H9 (cell line): ENCODE data around the gene LZTR1. TPM values are rescaled to one million over a fixed set of nuclear protein-coding genes. Genes with fewer than 3 reads are reported as not detected.
"Not testable (repeated sequence)": the region's sequence is repeated elsewhere in the genome, so short reads cannot be mapped to it uniquely, and the experiment has no call there.

ENCODE experiments used
- DNase-seq: peaks from one replicate; pipeline ENCODE4 v3.0.0-alpha.2; 2017
- H2AFZ ChIP-seq: one replicate; pipeline ENCODE4 v1.6.1; 2013; ENCODE audit warnings: mild to moderate bottlenecking, low read length, control low read depth, moderate library complexity
- H2AK5ac ChIP-seq: 2 replicates; pipeline ENCODE4 v1.6.1; 2013; ENCODE audit warnings: low read length, control low read depth, mixed read lengths; ENCODE audit not compliant: insufficient read length
- H2BK120ac ChIP-seq: one replicate; pipeline ENCODE4 v1.6.1; 2013; ENCODE audit warnings: low read depth, mild to moderate bottlenecking, low read length, control low read depth, inconsistent platforms; ENCODE audit not compliant: poor library complexity, severe bottlenecking
- H2BK12ac ChIP-seq: 2 replicates; pipeline ENCODE4 v1.6.1; 2013; ENCODE audit warnings: low read length, control low read depth, mixed read lengths, low read depth; ENCODE audit not compliant: insufficient read length
- H2BK15ac ChIP-seq: 2 replicates; pipeline ENCODE4 v1.6.1; 2013; ENCODE audit warnings: low read depth, low read length, control low read depth
- H2BK20ac ChIP-seq: one replicate; pipeline ENCODE4 v1.6.1; 2013; ENCODE audit warnings: low read depth, mild to moderate bottlenecking, low read length, control low read depth, inconsistent platforms; ENCODE audit not compliant: poor library complexity, severe bottlenecking
- H2BK5ac ChIP-seq: 2 replicates; pipeline ENCODE4 v1.6.1; 2013; ENCODE audit warnings: low read length, control low read depth, mixed read lengths; ENCODE audit not compliant: insufficient read length
- H3K14ac ChIP-seq: 2 replicates; pipeline ENCODE4 v1.6.1; 2013; ENCODE audit warnings: low read length, control low read depth; ENCODE audit not compliant: insufficient read depth
- H3K18ac ChIP-seq: 2 replicates; pipeline ENCODE4 v1.6.1; 2013; ENCODE audit warnings: low read depth, mild to moderate bottlenecking, mixed read lengths, low read length, control low read depth; ENCODE audit not compliant: insufficient read length
- H3K23ac ChIP-seq: 2 replicates; pipeline ENCODE4 v1.6.1; 2013; ENCODE audit warnings: low read length, control low read depth, mixed read lengths, low read depth; ENCODE audit not compliant: insufficient read length
- H3K23me2 ChIP-seq: 2 replicates; pipeline ENCODE4 v1.6.1; 2013; ENCODE audit warnings: low read depth, mild to moderate bottlenecking, mixed read lengths, low read length, control low read depth; ENCODE audit not compliant: insufficient read length, poor library complexity, severe bottlenecking
- H3K27ac ChIP-seq: 2 replicates; pipeline ENCODE4 v1.5.1; 2013; ENCODE audit warnings: low read length, control low read depth, mixed read lengths, low read depth; ENCODE audit not compliant: insufficient read length
- H3K27me3 ChIP-seq: 2 replicates; pipeline ENCODE4 v1.6.1; 2013; ENCODE audit warnings: low read length, control low read depth, inconsistent platforms; ENCODE audit not compliant: insufficient read depth
- H3K4ac ChIP-seq: 2 replicates; pipeline ENCODE4 v1.6.1; 2013; ENCODE audit warnings: low read depth, mild to moderate bottlenecking, control low read depth, inconsistent platforms, low read length, moderate library complexity
- H3K4me1 ChIP-seq: 2 replicates; pipeline ENCODE4 v1.6.1; 2013; ENCODE audit warnings: low read length, control low read depth, inconsistent platforms; ENCODE audit not compliant: insufficient read depth
- H3K4me2 ChIP-seq: 2 replicates; pipeline ENCODE4 v1.6.1; 2013; ENCODE audit warnings: low read length, control low read depth, mixed read lengths; ENCODE audit not compliant: insufficient read length, insufficient read depth
- H3K56ac ChIP-seq: 2 replicates; pipeline ENCODE4 v1.6.1; 2013; ENCODE audit warnings: low read depth, mild to moderate bottlenecking, mixed read lengths, low read length, control low read depth; ENCODE audit not compliant: insufficient read length
- H3K79me1 ChIP-seq: 2 replicates; pipeline ENCODE4 v1.6.1; 2013; ENCODE audit warnings: low read depth, mild to moderate bottlenecking, moderate library complexity, low read length, control low read depth, inconsistent platforms; ENCODE audit not compliant: insufficient read depth, poor library complexity, severe bottlenecking
- H3K79me2 ChIP-seq: 2 replicates; pipeline ENCODE4 v1.6.1; 2013; ENCODE audit warnings: low read length, control low read depth, inconsistent platforms; ENCODE audit not compliant: insufficient read depth
- H3K9ac ChIP-seq: 2 replicates; pipeline ENCODE4 v1.6.1; 2013; ENCODE audit warnings: low read length, control low read depth, mixed read lengths; ENCODE audit not compliant: insufficient read length; ENCODE audit errors: extremely low read depth
- H3K9me3 ChIP-seq: one replicate; pipeline ENCODE4 v1.6.1; 2013; ENCODE audit warnings: low read depth, low read length, inconsistent platforms; ENCODE audit not compliant: control insufficient read depth
- H3T11ph ChIP-seq: one replicate; pipeline ENCODE4 v1.6.1; 2013; ENCODE audit warnings: mild to moderate bottlenecking, low read length, control low read depth, inconsistent platforms
- H4K20me1 ChIP-seq: one replicate; pipeline ENCODE4 v1.6.1; 2013; ENCODE audit not compliant: control insufficient read depth, insufficient read length, insufficient read depth
- H4K5ac ChIP-seq: 2 replicates; pipeline ENCODE4 v1.6.1; 2013; ENCODE audit warnings: low read depth, mild to moderate bottlenecking, mixed read lengths, low read length, control low read depth; ENCODE audit not compliant: insufficient read length
- H4K8ac ChIP-seq: replicated peaks from 2 replicates; pipeline ENCODE4 v1.6.1; 2013; ENCODE audit warnings: low read length, control low read depth, mixed read lengths, low read depth; ENCODE audit not compliant: insufficient read length
- H4K91ac ChIP-seq: 2 replicates; pipeline ENCODE4 v1.6.1; 2013; ENCODE audit warnings: low read depth, mild to moderate bottlenecking, moderate library complexity, mixed read lengths, low read length, control low read depth; ENCODE audit not compliant: insufficient read length
- H3K27ac Mint-ChIP-seq, 3 experiments: 2 replicates in 2 of 3; 3 replicates in 1 of 3; pipeline ENCODE4 v1.8.0; 2020 to 2021; ENCODE audit warnings: mixed read lengths in 3 of 3, mild to moderate bottlenecking in 1 of 3, moderate library complexity in 1 of 3
- H3K27me3 Mint-ChIP-seq: 2 replicates; pipeline ENCODE4 v1.8.0; 2021; ENCODE audit warnings: low read depth, mild to moderate bottlenecking, moderate library complexity, mixed read lengths
- H3K36me3 Mint-ChIP-seq, 3 experiments: 2 replicates in 2 of 3; 3 replicates in 1 of 3; pipeline ENCODE4 v1.8.0; 2020 to 2021; ENCODE audit warnings: low read depth in 3 of 3, mixed read lengths in 3 of 3; ENCODE audit not compliant: insufficient read depth in 1 of 3
- H3K4me1 Mint-ChIP-seq, 2 experiments: 2 replicates each; pipeline ENCODE4 v1.8.0; 2020; ENCODE audit warnings: mixed read lengths in 2 of 2
- H3K4me3 Mint-ChIP-seq, 2 experiments: 2 replicates in 1 of 2; 3 replicates in 1 of 2; pipeline ENCODE4 v1.8.0; 2020 to 2021; ENCODE audit warnings: mild to moderate bottlenecking in 2 of 2, mixed read lengths in 2 of 2, moderate library complexity in 1 of 2
- H3K9me3 Mint-ChIP-seq, 2 experiments: 2 replicates in 1 of 2; 3 replicates in 1 of 2; pipeline ENCODE4 v1.8.0; 2020; ENCODE audit warnings: mild to moderate bottlenecking in 2 of 2, mixed read lengths in 2 of 2, moderate library complexity in 1 of 2
- WGBS: extraction: QIAGEN DNeasy Blood & Tissue Kit; methylation state at CpG from one replicate; pipeline ENCODE4 v1.1.7; 2013; ENCODE audit warnings: missing lambda C conversion rate, low lambda C conversion rate, mixed read lengths; ENCODE audit not compliant: insufficient read length; ENCODE audit errors: extremely low coverage; 5-methylcytosine and 5-hydroxymethylcytosine counted together
- total RNA-seq: library from RNA; stranded (reverse); gene quantifications from 2 replicates; pipeline ENCODE4 v1.2.1, GENCODE V29; 2021

LZTR1 gene
- total RNA-seq, 1 experiment from 2014 or later = 47.0 TPM

DNA sequence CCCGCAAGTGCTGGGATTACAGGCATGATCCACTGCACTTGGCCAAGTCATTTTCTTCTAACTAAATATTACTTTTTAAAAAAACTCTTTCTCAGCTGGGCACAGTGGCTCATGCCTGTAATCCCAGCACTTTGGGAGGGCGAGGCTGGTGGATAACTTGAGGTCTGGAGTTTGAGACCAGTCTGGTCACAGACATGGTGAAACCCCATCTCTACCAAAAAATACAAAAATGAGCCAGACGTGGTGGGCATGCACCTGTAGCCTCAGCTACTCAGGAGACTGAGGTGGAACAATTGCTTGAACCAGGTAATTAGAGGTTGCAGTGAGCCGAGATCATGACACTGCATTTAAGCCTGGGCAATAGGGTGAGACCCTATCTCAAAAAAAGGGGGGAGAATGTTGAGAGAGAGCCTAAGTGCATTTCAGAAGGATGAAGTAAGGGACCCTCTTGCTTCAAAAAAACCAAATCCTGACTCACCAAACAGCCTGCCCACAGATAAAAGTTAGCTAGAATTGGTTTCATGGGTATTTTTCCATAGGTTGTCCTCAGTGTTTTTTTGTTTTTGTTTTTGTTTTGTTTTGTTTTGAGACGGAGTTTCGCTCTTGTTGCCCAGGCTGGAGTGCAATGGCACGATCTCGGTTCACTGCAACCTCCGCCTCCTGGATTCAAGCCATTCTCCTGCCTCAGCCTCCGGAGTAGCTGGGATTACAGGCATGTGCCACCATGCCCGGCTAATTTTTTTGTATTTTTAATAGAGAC, 46.1 kb upstream of the LZTR1 start:
- H2BK5ac ChIP-seq, H3K18ac ChIP-seq, H3K4me1 ChIP-seq, H2BK15ac ChIP-seq, H4K5ac ChIP-seq, H3T11ph ChIP-seq, H3K79me1 ChIP-seq, H4K91ac ChIP-seq, H3K9ac ChIP-seq, H3K14ac ChIP-seq, H2AK5ac ChIP-seq, H2BK12ac ChIP-seq, H3K27me3 Mint-ChIP-seq, H4K8ac ChIP-seq, H3K27ac ChIP-seq, DNase-seq, H3K23me2 ChIP-seq, H3K4ac ChIP-seq, H3K27me3 ChIP-seq, H3K9me3 ChIP-seq, H3K9me3 Mint-ChIP-seq, H2BK120ac ChIP-seq, H2AFZ ChIP-seq, H3K23ac ChIP-seq, H4K20me1 ChIP-seq, H3K4me3 Mint-ChIP-seq, H2BK20ac ChIP-seq, H3K56ac ChIP-seq, H3K4me2 ChIP-seq: not testable (repeated sequence)
- H3K27ac Mint-ChIP-seq = peak overlapping the region in 1 of 3 experiments; percentile 62; a peak in 3 of 7 replicates
- H3K79me2 ChIP-seq = peaks cover 74% of the 10 kb centered on the region; the same call in 1 of the 2 replicates
- no CpG with 5 or more reads among the region's 11 CpGs for WGBS
- H3K4me1 Mint-ChIP-seq = peaks cover 22 to 24% of the 10 kb centered on the region in 2 experiments
- H3K36me3 Mint-ChIP-seq = peaks cover 34 to 74% (median 56%) of the 10 kb centered on the region in 3 experiments
